HG03108 (cell line): ENCODE results near the gene MED13.

ENCODE experiments used
- ATAC-seq: cut with Tn5 transposase; IDR thresholded peaks from one replicate; pipeline ENCODE4 v1.9.1; 2021; ENCODE audit warnings: moderate library complexity; ENCODE audit not compliant: unreplicated experiment

Gene MED13, protein sequence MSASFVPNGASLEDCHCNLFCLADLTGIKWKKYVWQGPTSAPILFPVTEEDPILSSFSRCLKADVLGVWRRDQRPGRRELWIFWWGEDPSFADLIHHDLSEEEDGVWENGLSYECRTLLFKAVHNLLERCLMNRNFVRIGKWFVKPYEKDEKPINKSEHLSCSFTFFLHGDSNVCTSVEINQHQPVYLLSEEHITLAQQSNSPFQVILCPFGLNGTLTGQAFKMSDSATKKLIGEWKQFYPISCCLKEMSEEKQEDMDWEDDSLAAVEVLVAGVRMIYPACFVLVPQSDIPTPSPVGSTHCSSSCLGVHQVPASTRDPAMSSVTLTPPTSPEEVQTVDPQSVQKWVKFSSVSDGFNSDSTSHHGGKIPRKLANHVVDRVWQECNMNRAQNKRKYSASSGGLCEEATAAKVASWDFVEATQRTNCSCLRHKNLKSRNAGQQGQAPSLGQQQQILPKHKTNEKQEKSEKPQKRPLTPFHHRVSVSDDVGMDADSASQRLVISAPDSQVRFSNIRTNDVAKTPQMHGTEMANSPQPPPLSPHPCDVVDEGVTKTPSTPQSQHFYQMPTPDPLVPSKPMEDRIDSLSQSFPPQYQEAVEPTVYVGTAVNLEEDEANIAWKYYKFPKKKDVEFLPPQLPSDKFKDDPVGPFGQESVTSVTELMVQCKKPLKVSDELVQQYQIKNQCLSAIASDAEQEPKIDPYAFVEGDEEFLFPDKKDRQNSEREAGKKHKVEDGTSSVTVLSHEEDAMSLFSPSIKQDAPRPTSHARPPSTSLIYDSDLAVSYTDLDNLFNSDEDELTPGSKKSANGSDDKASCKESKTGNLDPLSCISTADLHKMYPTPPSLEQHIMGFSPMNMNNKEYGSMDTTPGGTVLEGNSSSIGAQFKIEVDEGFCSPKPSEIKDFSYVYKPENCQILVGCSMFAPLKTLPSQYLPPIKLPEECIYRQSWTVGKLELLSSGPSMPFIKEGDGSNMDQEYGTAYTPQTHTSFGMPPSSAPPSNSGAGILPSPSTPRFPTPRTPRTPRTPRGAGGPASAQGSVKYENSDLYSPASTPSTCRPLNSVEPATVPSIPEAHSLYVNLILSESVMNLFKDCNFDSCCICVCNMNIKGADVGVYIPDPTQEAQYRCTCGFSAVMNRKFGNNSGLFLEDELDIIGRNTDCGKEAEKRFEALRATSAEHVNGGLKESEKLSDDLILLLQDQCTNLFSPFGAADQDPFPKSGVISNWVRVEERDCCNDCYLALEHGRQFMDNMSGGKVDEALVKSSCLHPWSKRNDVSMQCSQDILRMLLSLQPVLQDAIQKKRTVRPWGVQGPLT (N-terminal part only)

DNA sequence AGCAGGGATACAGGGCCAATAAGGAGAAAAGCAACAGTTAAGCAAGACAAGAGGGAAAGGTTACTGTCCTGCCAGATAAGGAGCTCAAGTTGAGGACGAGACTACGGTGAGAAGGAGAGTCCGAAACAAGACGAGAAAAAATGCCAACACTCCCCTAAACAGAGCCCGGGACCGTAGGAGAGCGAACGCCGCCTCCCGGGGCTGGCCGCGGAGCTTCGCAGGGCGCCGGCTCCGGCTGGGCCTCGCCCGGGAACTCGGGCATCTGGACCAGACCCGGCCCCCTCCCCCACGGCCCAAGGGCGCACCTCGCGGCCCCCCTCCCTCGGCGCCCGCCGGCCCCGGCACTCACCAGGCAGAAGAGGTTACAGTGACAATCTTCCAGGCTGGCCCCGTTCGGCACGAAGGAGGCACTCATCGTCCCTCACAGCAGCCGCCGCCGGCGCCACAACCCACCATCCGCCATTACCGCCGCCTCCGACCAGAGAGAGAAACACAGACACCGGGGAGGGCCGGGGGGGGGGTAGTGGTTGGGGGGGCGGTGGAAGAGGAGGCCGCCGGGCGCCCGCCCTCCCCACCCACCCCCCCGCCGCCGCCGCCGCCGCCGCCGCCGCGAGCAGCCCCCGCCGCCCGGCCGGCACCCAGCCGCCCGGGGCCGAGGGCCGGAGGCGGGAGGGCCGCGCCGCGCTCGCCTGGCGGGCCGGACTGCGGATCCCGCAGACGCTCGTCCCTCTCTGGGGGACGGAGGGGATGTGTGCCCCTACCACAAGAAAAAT, at the start of gene MED13:
Gene MED13, minus strand, starts transcription at position 488 of the 773 bp plus-strand sequence. Its CDS starts 73 bp downstream, at position 415.
- ATAC-seq = no peak

DNA sequence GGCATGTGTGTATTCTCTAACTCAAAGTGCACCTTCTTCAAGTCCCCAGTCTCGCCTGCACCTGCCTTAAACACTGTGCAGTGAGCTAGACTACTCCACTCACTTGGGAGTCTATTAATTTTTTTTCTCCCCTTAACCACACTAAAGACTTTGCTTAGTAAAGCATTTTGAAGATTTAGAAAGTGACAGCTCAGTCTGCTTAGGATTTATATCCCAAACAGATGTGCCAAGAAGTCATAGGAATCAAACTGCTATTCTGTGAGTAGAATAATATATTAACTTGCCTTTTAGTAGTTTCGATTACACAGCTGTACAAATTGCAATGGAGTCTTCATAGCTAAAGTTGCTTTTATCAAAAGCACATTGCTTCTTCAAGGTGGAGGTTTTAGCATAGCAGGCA, 47.2 kb upstream of the MED13 start:
- ATAC-seq = no peak

DNA sequence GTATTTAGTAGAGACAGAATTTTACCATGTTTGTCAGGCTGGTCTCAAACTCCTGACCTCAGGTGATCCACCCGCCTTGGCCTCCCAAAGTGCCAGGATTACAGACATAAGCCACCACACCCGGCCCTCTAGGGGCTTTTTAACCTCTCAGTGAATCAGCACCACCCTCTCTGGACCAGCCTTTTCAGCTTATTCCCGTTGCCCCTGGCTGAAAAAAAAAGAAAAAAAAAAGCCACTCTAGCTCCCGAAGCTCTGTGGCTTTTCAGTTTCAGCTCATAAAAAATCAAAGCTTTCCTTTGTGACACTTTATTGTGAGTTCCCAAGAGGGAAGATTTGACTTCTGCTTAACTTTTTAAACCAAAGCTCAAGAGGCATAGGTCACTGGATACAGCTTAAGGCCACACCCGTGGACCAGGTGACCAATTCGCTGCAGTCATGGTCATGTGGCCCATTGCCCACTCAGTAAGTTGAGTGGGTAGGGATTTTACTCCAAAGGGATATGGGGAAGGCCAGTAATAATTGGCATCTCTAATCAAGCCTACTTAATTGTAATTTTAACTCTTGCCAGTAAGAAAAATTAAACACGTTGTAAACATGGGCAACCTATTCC, 46.6 kb upstream of the MED13 start:
- no peak for ATAC-seq

DNA sequence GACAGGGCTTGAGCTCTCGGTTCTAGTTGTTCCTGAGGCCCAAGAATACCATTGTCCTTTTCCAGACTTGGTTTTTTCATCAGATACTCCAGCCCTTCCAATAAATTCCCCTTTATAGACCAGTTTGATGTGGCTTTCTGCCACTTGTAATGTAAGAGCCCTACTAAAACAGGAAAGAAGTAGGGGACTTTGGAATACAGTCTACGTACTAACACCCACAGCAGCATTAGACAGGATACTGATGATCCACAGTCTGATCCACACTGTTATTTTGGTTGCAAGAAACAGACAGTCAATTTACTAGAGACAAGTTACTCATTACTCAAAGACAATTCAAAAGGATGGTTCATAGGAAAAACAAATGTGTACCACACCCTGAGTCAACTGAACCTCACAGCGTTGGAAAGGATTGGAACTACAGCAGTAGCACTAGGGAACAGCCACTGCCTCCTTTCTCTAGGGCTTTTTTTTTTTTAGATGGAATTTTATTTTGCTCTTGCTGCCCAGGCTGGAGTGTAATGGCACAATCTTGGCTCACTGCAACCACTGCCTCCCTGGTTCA, 45.9 kb upstream of the MED13 start:
- ATAC-seq = no peak

DNA sequence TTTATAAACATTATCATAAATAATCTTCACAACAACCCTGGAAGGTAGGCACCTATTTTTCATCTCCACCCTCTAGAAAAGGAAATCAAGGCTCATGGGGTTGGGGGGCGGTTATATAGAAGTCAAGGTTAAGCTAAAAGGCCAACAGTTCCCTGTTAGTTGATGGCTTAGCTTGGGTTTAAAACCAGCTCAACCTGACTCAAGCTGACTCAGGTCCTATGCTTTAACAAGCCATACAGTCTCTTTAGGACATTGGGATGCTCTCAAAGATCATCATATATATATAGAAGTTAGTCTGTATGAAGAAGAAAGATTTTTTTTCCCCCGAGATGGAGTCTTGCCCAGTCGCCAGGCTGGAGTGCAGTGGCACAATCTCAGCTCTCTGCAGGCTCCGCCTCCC, 44.8 kb upstream of the MED13 start:
- ATAC-seq = no peak

DNA sequence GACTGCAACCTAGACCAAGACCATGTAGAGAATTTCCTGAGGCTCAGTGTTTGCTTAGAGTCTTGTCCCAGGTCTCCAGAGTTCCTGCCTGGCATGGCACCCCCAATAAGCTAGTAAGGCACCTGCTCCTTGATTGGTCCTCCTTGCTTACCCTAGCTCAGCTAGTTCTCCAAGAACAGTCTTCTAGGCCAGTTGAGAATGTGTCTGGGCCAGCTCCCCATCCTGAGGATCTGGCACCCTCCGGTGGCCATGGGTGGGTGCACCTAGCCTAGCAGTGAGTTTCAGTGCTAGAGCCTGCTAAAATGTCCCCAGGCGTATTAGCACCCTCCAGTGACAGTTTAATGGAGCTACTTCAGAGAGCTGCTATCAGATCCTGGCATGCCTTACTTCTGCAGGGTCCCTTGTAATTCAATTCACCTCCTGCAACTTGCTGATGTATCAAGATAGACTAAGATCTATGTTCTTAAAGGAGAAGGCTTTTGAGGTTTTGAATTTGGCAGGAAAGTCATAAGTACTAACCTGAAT, 44.4 kb upstream of the MED13 start:
- peak; percentile 99 for ATAC-seq

DNA sequence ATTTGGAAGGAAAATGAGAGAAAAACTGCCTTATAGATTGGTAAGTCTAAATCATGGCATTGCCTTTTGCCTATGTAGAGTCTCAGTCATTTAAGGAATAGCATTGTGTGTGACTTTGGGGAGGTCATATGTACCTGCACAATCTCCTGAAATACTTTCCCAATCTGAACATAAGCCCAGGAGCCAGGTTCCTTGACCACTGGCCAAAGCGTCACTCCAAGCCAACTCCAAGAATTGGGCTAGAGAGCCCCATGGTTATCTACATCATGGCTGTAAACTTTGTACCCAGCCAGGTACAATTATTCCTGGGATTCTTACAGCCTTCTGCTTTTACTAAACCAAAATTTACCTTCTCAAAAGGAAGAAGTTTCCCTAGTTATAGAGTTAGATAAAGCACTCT, 40.8 kb upstream of the MED13 start:
- ATAC-seq = no peak

DNA sequence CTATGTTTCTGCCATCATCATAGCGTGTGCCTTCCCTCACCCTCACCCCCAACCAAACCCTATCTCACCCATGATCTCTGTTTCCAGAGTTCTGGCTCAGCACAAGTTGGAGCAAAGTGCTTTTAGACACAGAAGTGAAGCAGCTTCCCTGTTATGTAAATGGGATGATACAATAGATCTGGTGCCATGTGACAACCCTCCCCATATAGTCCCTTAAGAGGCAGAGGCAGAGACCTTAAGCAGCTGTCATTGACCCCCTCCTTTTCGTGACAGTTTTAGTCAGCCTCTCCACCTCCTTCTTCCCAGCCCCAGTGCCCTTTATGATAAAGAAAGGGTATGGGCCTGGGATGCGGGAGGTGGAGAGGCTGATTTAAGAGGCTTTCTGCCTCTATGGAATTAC, 40.3 kb upstream of the MED13 start:
- no peak for ATAC-seq

DNA sequence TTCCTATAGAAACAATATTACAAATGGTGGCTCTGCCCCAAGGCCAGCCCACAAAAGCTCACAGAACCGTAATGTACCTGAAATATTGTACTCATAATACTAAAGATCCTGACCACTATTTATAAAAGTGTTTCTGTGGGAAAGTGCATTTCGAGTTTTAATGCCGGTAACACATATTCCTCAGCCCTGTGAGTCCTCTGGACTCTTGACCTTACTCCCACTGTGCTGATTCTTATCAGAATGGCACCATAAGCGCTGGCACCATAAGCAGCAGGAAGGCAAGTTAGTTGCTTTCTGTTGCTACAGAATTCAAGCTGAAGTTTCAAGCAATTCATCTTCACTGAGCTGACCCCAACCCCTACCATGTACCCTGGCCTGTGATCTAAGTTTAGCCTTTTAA, 36.4 kb upstream of the MED13 start:
- no peak for ATAC-seq

DNA sequence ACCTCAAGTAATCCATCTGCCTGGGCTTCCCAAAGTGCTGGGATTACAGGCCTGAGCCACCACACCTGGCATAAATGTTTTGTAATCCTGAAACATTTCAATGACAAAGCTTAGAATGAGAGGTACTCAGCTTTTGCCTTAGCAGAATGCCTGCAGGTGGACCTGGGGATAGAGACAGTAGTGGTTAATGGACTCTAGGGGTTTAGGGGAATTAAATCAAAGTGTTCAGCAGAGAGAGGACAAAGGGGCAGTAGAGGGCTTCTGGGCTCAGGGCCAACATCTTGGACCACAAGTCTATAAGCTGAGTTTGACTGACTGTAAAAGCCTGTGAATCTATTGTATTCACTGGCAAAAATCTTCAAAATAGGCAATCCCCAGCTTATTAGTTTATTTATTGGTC, 36.0 kb upstream of the MED13 start:
- ATAC-seq = no peak

DNA sequence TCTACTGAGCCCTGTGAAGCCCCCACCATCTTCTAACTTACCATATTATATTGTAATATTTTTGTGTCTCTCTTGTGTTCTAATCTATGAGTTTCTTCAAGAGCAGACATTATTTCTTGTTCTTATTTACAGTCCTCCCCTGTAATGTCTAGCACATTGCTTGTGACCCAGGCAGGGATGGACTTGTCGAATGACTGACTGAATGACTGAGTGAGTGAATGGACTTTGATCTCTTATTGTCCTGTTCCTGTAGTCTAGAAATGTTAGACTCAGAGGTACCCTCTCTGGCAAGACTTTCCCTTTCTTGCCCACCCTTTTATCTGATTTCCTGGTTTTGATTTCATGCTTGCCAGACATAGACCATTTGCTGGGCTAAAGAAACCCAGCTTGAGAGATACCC, 35.0 kb upstream of the MED13 start:
- no peak for ATAC-seq

DNA sequence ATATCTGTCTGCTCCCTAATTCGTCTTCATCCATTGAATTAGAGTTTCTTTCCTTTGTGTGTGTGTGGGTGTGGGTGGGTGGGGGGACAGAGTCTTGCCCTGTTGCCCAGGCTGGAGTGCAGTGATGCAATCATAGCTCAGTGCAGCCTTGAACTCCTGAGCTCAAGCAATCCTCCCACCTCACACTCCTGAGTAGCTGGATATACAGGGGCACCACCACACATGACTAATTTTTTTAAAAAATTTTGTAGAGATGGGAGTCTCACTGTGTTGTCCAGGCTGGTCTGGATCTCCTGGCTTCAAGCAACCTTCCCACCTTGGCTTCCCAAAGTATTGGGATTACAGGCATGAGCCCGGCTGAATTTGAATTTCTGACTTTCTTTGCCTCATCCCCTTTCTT, 34.5 kb upstream of the MED13 start:
- no peak for ATAC-seq

DNA sequence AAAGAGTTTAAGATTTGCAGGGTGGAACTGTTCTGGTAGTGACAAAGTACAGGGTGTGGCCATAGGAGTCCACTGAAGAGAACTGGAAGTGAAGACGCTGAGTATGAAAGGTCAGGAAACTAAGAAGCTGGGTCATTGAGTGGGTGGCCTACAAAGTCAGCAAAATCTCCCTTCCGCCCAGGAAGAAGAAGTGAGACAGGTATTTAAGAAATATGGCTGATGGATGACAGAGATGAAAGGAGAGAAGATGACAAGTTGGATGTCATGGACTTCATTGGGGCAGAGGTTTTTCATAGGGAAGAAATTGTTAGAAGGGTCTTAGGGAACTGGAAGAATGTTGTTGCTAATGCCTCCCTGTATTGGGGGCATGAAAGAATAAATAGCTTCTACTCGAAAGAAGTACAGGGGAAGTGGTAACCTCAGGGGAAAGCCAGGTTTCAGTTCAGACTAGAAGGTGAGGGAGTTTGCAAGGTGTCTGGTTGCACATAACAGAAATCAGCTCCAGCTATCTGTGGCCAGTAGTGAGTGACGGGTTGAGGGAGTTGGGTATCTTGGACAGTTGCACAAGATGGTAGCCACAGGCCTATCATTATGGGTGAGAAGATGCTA, 33.6 kb upstream of the MED13 start:
- ATAC-seq = peak; percentile 77

DNA sequence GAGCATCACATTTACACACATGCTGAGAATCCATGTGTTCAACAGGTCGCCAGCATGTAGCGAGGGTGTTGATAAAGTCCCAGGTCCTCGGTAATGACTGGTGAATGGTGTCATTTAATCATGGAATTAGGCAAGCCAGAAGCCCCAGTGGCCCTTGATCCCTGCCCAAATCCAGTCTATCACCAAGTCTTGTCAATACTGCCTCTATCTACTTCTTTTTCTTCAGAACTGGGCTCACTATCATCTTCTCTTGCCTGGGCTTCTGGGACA, 31.3 kb upstream of the MED13 start:
- ATAC-seq = no peak

DNA sequence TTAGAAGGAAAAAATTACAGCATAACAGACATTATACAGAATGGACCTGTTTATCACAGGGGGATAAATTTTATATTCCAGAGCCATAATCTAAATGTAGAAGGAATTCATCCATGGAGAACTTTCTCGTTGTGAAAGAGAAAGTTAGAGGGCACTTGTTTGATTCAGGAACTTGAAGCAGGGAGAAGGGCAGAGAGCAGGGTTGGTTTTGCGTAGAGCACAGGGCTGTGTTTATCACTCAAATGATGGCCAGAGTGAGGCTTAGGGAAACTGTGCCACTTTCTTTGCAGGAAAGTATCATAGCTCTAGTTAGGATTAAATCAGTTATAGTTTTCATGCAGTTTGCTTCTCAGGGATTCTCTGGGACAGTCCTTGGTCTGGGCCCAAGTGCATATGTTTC, 29.1 kb upstream of the MED13 start:
- no peak for ATAC-seq

DNA sequence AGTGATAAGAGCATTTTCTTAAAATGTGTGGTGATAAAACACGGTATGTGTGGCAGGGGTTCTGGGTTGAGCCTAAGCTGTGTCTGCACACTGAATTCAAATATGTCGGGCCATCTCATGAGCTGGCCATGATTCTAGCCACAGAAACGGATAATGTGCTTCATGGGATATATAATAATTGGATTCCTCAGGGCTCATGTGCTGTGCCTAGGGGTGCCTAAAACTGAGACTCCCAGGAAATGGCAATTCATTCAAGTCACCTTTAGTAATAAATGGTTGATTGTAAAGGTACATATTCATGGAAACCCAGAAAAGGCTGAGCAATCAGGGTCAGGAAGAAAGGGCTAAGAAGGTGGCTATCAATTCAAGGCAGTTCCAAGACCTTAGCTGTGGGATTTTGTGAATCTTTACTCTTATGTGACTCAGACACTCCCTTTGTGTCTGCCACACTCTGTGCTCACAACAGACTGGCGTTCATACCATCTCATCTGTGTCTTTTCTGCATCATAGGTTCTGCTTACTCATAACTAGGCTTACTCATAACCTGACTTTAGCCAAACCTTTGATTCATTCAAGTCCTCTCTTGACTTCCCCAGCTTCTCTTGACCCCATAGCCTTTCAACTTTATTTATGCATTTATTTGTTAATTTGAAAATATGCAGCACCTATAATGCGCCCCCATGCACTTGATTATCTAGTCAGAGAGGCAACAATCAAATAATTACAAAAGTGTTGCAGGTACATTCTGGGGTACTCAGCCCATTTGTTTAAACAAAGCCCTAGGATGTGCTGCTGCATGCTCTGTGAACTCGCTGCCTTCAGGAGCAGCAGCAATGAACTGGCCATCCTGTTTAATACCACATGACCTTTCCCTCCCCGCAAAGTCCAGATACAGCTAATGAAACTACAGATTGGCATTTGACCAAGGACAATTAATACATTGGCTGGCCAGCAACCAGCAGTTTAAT, 28.4 kb upstream of the MED13 start:
- ATAC-seq = peak; percentile 95

DNA sequence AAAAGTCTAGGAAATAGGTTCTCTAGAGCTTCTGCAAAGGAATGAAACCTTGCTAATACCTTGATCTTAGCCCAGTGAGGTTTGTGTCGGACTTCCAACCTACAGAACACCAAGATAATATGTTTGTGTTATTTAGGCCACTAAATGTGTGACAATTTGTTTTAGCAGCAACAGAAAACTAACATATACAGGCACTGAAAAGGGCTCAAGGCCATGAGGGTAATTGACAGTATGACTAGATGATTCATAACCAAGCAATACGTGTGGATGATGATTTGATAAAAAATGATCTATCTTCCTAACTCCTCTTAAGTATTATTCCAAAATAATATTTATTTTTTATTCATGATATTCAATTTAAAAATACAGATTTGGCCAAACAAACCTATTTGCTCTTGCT, 27.7 kb upstream of the MED13 start:
- ATAC-seq = no peak

DNA sequence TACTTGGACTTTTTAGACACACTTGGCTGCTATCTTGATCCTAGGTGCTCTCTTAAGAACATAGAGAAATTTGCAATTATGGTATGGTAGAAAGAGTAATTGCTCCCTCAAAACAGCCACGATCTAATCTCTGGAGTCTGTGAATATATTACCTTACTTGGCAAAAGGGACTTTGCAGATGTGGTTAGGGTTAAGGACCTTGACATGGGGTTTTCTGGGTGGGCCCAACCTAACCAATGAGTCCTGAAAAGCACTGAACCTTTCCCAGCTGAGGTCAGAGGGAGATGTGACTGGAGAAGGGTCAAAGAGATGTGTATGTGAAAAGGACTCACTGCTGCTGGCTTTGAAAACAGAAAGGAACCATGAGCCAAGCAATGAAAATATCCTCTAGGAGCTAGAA, 26.7 kb upstream of the MED13 start:
- ATAC-seq = no peak
